ENCODE data around the gene BTN3A1.
A peak's percentile ranks its signal among the peaks of the same experiment; 100 is the strongest.
"Not testable (repeated sequence)": the region's sequence is repeated elsewhere in the genome, so short reads cannot be mapped to it uniquely, and the experiment has no call there.

Gene BTN3A1

DNA sequence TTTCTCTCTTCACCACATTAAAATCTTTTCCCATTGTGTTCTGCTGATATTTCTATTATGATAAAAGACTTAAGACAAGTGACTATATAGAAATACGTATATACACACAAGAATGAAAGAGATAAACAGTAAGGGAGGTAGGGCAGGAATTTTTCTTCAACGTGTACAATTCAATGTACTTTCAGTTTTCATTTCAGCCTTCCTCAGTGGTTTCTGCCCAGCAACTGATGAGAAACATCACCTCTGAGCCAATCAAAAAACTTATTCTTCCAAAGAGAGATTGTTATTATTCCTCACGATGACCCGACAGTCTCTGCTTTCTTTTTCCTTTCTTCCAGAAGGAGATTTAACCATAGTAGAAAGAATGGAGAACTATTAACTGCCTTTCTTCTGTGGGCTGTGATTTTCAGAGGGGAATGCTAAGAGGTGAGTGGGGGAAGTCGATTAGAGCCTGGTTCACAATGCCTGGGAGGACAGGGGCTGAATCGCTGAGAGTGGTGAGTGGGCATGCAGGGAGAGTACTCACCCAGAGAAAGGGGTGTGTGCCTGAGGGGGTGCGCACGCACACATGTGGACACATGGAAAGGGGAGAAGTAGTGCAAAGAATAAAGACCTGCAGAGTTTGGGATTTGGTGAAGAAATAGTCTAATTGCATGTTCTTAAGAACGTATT, at the start of gene BTN3A1:
Gene BTN3A1, plus strand, starts transcription at position 289 of the 672 bp plus-strand sequence. CDS start 3,289 bp downstream, outside the sequence.
- DNase-seq: peak; percentile 80

DNA sequence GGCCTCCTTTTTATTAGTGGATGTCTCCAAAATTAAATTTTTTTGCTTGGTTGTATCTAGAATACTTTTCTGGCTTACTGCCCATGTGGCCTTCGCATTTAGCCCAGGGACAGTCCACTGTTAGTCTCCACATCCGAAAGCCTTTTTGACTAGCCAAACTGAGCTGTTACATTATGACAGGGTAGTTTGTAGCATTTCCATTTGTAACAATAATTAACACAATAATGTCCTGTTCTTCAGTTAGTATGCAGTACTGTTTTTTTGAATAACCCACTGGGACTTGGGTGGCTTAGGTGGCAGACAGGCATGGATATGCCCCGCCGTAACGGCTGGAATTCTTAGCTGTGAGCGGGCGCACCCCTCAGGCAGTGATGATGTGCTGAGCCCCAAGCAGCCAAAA, 49.8 kb upstream of the BTN3A1 start:
- no peak for DNase-seq

DNA sequence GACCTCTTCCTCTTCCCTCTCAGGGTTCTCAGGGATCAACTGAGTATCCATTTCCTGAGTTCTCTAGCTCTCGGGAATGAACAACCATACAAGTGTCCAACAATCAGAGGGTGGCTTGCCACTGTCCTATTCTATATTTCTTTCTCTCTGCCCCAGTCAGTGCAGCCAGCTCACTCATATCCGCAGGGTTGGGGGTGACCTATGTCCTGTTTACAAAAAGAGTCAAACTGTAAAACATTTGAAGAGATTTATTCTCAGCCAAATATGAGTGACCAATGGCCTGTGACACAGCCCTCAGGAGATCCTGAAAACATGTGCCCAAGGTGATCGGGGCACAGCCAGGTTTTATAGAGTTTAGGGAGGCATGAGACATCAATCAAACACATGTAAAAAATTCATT, 47.9 kb upstream of the BTN3A1 start:
- DNase-seq: no peak

DNA sequence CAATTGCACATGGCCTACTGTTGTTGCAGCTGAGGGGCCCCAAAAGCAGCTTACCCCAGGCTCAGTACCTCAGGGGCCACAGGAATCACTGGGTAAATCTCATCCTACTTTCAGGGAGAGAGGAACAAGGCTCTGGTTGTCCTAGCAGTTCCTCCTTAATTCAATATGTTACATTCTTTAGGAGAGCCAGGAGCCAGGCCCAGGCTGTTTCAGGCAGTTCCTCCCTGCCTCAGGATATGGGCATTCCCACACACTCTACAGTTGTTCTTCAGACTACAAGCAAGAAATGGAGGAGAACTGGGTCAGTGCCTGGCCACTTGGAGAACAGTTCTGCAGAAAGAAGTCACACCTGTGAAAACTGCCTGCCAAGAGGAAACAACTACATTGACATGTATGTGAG, 46.7 kb upstream of the BTN3A1 start:
- DNase-seq: no peak

DNA sequence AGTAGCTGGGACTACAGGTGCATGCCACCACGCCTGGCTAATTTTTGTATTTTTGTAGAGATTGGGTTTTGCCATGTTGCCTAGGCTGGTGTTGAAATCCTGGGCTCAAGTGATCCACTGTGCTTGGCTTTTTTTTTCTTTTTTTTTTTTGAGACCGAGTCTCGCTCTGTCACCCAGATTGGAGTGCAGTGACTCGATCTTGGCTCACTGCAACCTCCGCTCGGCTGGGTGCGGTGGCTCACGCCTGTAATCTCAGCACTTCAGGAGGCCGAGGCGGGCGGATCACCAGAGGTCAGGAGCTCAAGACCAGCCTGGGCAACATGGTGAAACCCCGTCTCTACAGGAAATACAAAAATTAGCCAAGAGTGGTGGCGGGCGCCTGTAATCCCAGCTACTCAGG, 44.5 kb upstream of the BTN3A1 start:
- DNase-seq: not testable (repeated sequence)

DNA sequence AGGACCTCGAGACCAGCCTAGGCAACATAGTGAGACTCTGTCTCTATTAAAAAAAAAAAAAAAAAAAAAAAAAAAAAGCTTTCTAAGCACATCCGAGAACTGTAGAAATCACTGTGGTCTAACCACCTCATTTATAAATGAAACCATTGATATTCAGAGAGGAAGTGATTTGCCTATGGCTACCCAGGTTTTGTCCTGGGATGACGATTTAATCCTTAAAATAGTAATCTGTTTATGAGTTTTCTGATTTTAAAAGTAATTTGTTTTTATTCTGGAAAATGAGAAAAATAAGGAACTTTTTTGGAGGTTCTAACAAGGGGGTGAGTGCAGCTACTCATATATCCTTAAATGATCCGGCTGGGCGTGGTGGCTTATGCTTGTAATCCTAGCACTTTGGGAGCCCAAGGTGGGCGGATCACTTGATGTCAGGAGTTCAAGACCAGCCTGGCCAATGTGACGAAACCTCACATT, 43.5 kb upstream of the BTN3A1 start:
- no peak for DNase-seq

DNA sequence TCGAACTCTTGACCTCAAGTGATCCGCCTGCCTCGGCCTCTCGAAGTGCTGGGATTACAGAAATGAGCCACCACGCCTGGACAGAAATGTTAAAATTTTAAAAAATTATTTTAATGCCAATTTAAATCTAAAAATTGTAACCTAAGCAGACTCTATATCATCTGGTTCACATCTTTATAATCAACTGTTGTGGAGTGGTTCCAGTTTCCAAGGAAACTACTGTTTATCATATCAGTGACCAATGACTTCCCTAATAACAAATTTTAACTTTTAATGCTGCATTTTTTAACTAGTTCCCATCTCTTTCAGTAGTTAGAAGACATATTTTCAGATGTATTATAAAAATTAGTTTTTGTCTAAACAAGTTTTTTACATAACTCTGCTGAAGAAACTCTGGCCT, 42.3 kb upstream of the BTN3A1 start:
- DNase-seq: no peak

DNA sequence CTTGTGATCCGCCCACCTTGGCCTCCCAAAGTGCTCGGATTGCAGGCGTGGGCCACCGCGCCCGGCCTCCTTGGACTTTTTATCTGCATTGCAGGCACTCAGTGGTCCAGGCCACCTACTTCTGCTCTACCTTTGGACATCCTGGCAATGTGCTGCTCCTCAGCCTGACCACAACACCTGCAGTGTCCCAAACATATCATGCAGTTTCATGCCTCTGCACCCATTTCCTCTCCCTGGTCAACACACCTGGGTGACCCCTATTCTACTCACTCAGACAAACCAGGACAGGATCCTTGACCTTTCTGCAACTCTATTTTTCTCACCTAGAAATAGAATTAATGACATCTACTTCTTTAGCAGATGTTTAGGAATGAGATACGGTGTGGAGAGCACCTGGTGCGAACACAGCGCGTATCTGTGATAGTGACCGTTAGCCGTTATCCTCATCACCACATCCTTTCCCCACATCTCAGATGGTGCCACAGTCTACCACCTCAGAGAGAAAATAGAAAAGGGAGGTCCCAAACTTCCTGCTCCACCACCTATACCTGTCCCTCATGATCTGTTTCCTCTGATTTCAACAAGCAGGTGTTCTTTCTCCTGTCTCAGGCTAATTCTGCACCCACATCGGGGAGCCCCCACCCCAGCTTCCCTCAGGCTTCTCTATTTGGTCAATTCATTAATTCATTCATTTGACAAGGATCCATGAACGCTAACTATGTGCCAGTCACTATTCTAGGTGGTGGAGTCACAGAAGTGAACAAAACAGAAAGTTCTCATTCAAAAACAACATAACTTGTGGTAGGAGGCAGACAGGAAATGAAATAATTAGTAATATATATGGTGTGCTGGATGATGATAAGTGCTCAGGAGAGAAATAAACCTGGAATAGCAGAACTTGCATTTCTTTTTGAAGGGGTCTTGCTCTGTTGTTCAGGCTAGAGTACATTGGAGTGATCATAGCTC, 41.3 kb upstream of the BTN3A1 start:
- DNase-seq: peak; percentile 41

DNA sequence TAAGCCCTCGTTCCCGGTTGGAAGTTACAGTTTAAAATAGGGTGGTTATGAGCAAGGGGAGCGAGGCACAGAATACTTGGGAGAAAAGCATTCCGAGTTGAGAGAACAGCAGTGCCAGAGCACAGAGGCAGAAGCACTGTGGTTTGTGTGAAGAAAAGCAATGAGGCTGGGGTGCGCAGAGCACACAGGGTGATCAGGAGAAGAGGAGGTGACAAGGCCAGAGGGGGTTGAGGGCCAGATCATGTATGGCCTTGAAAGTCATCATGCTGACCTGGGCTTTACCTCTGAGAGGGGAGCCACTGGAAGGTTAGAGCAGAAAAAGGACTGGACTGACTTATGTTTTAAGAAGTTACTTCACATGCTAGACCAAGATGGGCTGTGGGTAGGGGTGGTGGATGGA, 40.5 kb upstream of the BTN3A1 start:
- DNase-seq: no peak

DNA sequence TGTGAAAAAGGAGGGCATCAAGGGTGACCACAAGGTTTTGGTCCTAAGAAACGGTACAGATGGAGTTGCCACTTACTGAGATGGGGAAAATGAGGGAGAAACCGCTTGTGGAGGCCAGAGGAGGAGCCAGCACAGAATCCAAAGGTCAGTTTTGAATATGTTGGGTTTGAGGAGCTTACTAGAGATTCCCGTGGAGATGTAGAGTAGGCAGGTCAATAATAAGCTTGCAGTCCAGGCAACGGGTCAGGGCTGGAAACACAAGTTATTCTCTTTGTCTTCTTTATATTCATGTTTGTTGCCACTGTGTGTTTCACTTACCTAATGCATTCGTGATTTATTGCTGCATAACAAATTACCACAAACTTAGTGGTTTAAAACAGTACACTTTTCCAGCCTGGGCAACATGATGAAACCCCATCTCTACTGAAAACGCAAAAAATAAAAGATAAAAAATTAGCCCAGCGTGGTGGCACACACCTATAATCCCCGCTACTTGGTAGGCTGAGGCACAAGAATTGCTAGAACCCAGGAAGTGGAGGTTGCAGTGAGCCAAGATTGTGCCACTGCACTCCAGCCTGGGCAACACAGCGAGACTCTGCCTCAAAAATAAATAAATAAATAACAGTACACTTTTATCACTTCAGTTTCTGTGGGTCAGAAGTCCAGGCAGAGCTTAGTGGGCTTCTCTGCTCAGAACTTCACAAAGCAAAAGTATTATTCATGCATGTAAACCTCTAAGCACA, 39.8 kb upstream of the BTN3A1 start:
- no peak for DNase-seq

DNA sequence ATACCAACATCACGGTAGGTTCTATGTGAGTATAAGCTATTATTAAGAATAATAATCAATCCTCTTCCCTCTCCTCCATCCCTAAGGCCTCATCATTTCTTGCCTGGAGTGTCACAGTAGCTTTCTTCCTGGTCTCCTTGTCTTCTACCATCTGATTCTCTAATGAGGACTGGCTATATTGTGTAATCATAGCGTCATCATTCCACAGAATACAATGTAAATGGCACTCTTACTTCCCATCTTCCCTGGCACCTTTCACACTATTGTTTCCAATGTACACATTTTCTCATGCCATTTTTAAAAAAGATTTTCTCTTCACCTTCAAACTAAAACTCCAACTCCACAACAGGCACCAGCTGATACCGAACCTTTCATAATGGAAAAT, 39.2 kb upstream of the BTN3A1 start:
- no peak for DNase-seq

DNA sequence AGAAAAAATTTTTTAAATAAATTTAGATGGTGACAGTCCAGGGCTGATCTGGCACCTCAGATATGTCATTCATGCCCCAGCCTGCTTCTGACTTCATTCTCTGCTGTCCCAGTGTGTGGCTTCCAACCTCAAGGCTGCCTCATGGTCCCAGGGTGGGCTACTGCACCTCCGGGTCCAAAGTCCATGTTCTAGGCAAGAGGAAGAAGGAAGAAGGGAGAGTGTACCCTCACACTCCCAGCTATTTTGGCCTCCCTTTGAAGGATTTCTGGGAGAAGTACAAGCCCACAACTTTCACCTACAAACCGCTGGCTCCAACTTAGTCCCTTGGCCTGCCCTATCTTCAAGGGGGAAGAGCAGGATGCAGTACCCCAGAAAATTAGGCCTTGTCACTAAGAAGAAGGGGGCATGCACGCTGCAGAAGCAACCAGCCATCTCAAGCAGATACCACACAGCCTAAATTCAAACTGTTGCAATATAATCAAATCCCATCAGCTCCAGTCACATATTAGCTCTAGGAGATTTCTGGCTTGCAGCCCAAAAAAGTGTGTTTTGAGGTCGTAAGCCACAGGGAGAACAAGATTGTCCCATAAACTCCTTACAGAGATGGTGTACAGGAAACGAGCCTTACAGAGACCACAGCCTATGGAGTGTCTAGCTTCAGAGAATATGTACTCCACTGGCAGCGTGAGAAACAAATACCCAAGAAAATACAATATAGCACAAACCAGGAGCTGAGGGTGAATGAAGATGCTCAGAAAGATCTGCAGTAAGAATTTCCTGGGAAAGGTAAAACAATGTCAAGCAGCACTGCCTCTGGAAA, 38.0 kb upstream of the BTN3A1 start:
- peak; percentile 28 for DNase-seq

DNA sequence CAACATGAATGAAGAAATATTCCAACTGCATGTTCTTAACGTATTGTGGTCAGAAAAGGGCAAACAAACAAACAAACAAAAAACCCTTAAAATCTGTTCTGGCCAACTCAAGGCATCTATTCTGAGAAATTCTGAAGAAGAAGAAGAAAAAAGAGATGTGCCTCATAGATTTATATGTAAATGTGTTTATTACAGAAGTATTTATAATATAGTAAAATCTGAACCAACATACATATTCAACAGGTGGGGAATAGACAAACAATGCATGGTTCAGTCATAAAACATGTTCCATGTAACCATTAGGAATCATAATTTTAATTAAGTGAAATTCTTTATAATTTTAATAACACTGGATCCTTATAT, 36.5 kb upstream of the BTN3A1 start:
- no peak for DNase-seq

DNA sequence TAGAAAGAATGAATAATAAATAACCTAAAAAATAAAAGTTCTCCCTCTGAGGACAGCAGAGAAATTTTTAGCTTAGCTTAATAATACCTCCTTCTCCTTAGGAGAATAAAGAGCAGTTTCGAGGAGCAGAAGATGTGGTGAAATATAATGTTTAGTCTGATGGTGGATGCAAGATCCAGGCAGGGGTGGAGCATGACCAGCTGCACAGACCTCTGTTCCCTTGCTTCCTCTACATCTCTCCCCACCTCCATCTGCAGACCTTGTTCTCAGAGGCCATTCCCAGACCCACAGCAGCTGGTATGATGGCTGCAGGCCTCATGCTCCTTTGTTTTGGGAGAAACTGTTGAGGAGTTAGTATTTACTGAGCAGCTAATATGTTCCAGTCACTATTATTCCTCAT, 35.6 kb upstream of the BTN3A1 start:
- no peak for DNase-seq

DNA sequence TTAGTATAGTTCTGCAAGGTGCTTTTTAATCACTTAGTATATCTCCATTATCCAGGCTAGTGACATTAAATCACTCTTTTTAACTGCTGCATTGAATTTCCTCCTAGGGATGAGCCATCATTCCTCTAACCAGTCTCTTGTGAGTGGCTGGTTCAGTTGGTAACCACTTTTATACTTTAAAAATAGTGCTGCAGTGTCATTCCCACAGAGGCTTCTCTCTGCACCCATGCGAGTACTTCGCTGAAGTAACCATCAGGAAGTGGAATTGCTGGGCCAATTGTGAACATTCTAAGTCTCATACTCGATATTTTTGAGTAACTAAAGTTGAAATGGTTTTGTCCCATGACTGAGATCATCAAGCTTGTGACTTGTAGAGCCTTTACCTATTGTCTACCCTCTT, 35.0 kb upstream of the BTN3A1 start:
- peak; percentile 31 for DNase-seq

DNA sequence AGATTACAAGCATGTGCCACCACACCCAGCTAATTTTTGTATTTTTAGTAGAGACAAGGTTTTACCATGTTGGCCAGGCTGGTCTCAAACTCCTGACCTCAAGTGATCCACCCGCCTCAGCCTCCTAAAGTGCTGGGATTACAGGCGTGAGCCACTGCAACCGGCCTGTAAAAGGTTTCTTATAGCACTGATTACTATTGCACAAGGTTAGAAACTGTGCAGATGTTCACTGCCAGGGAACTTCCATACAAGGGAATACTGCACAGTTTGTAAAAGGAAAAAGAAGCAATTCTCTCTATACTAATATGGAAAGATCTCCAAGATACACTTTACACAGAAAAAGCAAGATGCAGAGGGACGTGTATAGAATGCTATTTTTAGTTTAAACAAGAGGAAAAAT, 30.3 kb upstream of the BTN3A1 start:
- not testable (repeated sequence) for DNase-seq

DNA sequence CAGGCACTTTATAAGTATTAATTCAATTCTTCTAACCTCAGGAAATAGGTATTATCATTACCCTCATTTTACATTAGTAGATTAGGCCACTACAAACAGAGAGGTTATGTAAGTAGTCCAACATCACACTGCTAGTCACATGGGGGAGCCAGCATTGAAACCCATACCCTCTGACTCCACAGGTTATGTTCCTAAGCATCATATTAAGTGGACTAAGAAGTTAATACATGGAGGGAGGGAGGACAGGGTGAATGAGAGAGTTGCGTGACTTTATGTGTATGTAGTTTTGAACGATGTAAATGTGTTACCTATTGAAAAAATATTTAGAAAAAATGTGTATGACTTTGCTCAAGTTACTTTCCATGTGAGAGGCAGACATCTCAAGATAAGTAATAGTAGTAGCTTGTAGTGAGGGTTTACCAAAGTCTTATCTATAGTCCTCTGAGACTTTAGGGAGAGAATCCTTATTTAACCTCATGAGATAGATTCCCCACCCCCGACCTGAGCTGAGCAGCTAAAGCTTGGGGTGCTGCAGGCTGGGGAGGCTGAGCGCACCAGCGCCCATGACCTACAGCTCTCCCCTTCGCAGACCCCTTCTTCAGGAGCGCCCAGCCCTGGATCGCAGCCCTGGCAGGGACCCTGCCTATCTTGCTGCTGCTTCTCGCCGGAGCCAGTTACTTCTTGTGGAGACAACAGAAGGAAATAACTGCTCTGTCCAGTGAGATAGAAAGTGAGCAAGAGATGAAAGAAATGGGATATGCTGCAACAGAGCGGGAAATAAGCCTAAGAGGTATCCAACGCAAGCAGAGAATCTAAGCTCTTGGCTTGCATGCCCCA, 29.5 kb upstream of the BTN3A1 start:
- no peak for DNase-seq

DNA sequence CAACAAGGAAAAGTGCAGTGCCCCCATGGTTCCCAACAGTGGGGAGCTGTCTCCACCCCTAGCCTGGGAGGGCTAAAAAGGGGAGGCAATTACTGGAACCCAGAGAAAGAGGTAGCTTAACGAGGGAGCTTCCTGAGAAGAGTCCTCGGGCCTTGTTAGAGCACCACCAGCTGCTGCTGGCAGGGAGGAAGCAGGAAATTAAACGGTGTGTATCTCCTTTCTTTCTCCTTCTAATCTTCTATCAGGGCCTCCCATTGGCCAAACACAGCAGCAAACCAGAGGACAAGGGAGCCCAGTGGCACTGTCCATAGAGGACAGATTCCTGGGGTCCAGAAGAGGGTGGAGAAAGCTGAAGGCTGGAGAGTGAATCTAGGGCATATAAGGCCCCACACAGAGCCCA, 26.8 kb upstream of the BTN3A1 start:
- DNase-seq: no peak

DNA sequence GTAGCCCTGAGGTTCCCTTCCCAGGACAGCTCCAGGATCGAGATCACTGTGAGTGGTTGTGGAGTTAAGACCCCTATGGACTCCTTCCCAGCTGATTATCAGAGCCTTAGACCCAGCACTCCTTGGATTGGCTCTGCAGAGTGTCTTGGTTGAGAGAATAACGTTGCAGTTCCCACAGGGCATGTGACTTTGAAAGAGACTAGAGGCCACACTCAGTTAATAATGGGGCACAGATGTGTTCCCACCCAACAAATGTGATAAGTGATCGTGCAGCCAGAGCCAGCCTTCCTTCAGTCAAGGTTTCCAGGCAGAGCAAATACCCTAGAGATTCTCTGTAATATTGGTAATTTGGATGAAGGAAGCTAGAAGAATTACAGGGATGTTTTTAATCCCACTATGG, 24.4 kb upstream of the BTN3A1 start:
- DNase-seq: no peak

DNA sequence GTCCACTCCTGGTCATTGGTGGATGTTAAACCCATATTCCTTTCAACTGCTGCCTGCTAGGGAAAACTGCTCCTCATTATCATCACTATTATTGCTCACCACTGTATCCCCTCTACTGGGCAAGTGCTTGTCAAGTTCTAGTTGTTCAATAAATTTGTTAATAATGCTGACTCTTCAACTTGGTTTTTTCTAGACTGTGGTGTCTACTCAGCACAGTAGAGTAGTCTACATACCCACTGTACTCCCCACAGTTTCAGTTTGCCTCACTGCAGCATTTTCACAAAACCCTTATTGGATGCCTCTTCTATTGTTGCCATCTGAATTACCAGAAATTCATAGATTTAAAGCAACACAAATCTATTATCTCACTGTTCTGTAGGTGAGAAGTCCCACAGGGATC, 23.9 kb upstream of the BTN3A1 start:
- DNase-seq: not testable (repeated sequence)

DNA sequence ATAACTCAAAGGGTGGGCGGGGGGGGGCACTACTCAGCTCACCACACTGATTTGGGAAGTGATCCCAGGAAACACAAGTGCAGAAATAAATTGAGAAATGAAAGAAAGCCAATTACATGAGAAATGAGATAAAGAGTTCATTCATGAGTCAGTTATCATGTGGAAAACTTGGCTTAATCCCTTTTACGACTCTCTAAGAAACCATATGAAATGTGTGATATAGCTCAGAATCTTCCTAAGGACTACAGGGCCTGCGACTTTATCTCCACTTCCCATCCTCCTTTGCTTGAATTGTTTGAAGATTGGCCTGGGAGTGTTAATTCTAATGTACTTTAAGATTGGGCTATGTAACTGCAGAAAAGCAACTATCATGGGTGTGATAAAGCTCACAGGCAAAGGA, 22.8 kb upstream of the BTN3A1 start:
- no peak for DNase-seq

DNA sequence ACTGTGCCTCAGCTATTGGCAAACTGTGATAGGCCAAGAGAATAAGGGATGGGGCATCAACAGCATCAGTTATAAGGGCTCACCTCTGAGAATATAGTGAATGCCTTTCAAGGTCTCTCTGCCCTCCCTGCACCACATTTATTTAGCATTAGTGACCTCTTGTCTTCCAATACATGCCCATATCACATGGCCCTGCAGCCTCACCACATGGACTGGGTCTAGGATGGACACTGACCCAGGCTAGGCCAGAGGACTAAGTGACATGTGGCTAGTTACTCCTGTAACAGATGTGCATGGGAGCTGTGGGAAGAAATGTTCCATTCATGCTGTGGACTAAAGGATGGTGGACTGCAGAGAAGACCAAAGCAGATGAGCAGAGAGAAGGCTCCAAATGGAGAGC, 22.3 kb upstream of the BTN3A1 start:
- no peak for DNase-seq

All from CD4-positive, alpha-beta T cell treated with Interleukin-4 for 4 hours (primary cell).